Neural cell (in vitro differentiated cells): ENCODE measurements around the gene EVX1.

ENCODE experiments used
- CTCF ChIP-seq: fragments of 450-650 bp; IDR thresholded peaks from 2 replicates; pipeline ENCODE4 v1.5.1; 2014; ENCODE audit warnings: antibody characterized with exemption, mild to moderate bottlenecking, moderate library complexity; ENCODE audit not compliant: poor library complexity, severe bottlenecking
- EP300 ChIP-seq: fragments of 450-650 bp; conservative IDR thresholded peaks from 2 replicates; pipeline ENCODE4 v1.6.1; 2014; ENCODE audit warnings: antibody characterized with exemption, mild to moderate bottlenecking, moderate library complexity; ENCODE audit not compliant: poor library complexity, severe bottlenecking
- EZH2 ChIP-seq: fragments of 200-600, 300-800 bp; shearing (Covaris generic), sonication (generic); IDR thresholded peaks from 2 replicates; pipeline ENCODE4 v1.6.1; 2014; ENCODE audit warnings: antibody characterized with exemption, low read length, borderline replicate concordance, mild to moderate bottlenecking; ENCODE audit not compliant: insufficient read depth, poor library complexity, severe bottlenecking
- POLR2AphosphoS5 ChIP-seq: IDR thresholded peaks from 2 replicates; pipeline ENCODE4 v1.6.1; 2012
- SMC3 ChIP-seq: fragments of 450-650 bp; conservative IDR thresholded peaks from 2 replicates; pipeline ENCODE4 v1.6.1; 2014; ENCODE audit warnings: antibody characterized with exemption, mild to moderate bottlenecking, moderate library complexity; ENCODE audit not compliant: poor library complexity
- TAF1 ChIP-seq: IDR thresholded peaks from 2 replicates; pipeline ENCODE4 v1.6.1; 2012; ENCODE audit warnings: low read depth

- TF ChIP-seq POLR2AphosphoS5: no peak
- no peak for TF ChIP-seq TAF1
- no peak for TF ChIP-seq EP300
- no peak for TF ChIP-seq CTCF
- peak; percentile 54 for TF ChIP-seq EZH2
- TF ChIP-seq SMC3: no peak
Measured at GRCh38 chr7:27240015-27240731, 2.4 kb upstream of the EVX1 start.
